NCI-H82 treated with DMSO at 0.1 percent for 48 hours (cell line): ENCODE results near the gene POLD1.

Source experiments
- DNase-seq: peaks from one replicate; lab custom pipeline; 2025; ENCODE audit not compliant: unreplicated experiment; lab: John Stamatoyannopoulos, UW

POLD1 gene

DNA sequence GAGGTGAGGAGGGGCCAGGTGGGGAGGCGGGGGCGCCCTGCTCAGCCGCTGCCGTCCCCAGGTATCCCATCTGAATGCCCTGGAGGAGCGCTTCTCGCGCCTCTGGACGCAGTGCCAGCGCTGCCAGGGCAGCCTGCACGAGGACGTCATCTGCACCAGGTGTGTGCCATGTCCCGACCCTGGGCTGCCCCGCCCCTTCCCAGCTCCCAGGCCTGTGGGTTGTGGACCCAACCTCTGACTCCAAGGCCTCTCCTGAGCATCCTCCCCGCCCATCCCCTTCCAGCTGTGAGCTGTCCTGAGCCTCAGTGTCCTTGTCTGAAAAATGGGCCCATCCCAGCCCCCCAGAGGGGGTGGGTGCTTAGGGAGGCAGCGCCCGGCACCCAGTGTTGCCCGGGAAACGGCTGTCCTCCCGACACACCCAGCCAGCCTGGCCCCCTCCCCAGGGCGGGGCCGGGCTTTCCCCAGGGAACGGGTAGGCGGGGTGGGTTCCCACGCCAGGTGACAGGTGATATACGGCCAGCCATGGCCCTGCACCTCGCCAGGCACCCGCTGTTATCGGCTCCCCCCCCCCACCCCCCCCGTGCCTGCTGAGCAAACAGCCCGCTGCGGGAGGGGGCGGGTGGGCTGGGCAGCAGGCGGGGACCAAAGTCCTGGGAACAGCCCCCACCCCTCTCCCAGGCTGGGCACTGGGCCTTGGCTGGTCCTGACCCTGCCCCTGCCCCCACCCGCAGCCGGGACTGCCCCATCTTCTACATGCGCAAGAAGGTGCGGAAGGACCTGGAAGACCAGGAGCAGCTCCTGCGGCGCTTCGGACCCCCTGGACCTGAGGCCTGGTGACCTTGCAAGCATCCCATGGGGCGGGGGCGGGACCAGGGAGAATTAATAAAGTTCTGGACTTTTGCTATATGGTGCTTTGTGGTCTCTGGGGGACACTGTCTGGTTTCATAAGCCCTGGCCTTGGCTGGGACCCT lies 33.2 kb downstream of the POLD1 start:
- DNase-seq = no peak

GRCh38 chr19:50418176-50419021 lies 34.3 kb downstream of the POLD1 start, which contains the start of gene SPIB:
Gene SPIB (plus strand): TSS chr19:50418938. CDS start chr19:50418963, 25 bp downstream.
- no peak for DNase-seq

- no peak for DNase-seq
Measured at GRCh38 chr19:50419022-50419579, 35.0 kb downstream of the POLD1 start.

- no peak for DNase-seq
Measured at GRCh38 chr19:50419580-50420035, 35.5 kb downstream of the POLD1 start.

GRCh38 chr19:50420127-50420526 lies 36.0 kb downstream of the POLD1 start:
- DNase-seq = no peak

DNA sequence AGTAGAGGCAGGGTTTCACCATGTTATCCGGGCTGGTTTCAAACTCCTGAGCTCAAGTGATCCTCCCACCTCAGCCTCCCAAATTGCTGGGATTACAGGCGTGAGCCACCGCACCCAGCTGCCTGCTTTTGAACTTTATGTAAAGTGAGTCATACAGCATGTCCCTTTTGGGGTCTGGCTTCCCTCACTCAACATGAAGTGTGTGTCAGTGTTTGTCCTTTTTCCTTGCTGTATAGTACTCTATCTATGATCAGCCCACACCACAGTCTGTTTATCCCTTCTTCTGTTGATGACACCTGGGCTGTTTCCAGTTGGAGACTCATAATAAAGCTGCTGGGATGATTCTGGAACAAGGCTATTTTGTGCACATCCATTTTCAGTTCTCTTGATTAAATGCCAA lies 36.7 kb downstream of the POLD1 start:
- DNase-seq = no peak

GRCh38 chr19:50422397-50423278 lies 38.5 kb downstream of the POLD1 start:
- DNase-seq = no peak

GRCh38 chr19:50423279-50424113 lies 39.3 kb downstream of the POLD1 start:
- no peak for DNase-seq

DNA sequence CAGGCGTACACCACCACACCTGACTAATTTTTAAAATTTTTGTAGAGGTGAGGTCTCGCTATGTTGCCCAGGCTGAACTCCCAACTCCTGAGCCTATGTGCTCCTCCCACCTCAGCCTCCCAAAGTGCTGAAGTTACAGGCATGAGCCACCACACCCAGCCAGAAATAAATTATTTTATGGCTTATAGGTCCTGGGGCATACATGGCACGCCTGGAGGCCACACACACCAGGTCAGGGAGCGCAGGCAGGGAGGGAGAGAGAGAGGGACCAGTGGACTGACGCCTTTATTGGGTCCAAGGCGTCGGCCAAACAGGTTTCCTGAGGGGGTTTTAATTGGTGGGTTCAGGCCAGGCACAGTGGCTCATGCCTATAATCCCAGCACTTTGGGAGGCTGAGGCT lies 41.4 kb downstream of the POLD1 start:
- DNase-seq = no peak

DNA sequence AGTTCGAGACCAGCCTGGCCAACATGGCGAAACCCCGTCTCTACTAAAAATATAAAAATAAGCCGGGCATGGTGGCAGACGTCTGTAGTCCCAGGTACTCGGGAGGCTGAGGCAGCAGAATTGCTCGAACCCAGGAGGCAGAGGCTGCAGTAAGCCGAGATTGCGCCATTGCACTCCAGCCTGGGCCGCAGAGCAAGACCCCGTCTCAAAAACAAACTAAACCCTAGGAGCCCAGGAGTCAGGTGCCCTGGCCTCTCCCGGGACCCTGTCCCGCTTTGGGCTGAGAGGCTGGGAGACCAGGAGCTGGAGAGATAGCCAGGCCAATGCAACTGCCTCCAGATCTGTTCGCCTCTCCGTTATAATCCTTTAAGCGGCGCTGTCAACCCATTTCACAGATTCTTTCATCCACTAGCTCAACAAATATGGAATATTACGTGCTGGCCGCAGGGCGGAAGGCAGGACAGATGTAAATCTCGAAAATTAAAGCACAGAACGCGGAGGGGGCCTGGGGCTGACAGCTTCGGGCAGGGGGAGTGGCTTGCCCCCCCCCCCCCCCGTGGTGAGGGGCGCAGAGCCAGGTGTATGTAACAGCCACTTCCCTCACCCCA lies 43.3 kb downstream of the POLD1 start:
- no peak for DNase-seq

- DNase-seq = no peak
Measured at GRCh38 chr19:50427997-50428425, 43.9 kb downstream of the POLD1 start.

- DNase-seq = no peak
Measured at GRCh38 chr19:50428772-50429463, 44.8 kb downstream of the POLD1 start.

- no peak for DNase-seq
Measured at GRCh38 chr19:50430888-50431342, 46.8 kb downstream of the POLD1 start.

GRCh38 chr19:50431343-50432220 lies 47.4 kb downstream of the POLD1 start:
- DNase-seq = peak; percentile 37

GRCh38 chr19:50432221-50433028 lies 48.3 kb downstream of the POLD1 start, which contains the start of gene MYBPC2:
Gene MYBPC2 (plus strand): TSS chr19:50432892. CDS start chr19:50432954, 62 bp downstream.
- no peak for DNase-seq
